H1 (cell line): ENCODE measurements around the gene EML4. TPM values are rescaled to one million over a fixed set of nuclear protein-coding genes. Genes with fewer than 3 reads are reported as not detected.

Experiments
- CTCF ChIA-PET: fragments of 300-600 bp; sonication (Branson Sonifier 250); formaldehyde crosslinking; loops from one replicate; lab custom pipeline; 2021; ENCODE audit not compliant: partially characterized antibody; lab: Charles Lee
- POLR2A ChIA-PET: fragments of 300-600 bp; sonication (Branson Sonifier 250); formaldehyde crosslinking; loops from one replicate; lab custom pipeline; 2021; ENCODE audit warnings: inconsistent platforms; ENCODE audit not compliant: partially characterized antibody; lab: Charles Lee
- DNase-seq, 2 experiments: peaks; one replicate each; pipeline versions ENCODE4 v3.0.0 to v3.0.0-alpha.2; 2010 to 2022; ENCODE audit warnings: low spot score in 2 of 2, low read depth in 1 of 2, mixed read lengths in 1 of 2
- FAIRE-seq: peaks from 2 replicates; lab custom pipeline; 2011; peaks lifted over from hg19 to GRCh38; lab: Jason Lieb, UNC
- H2AFZ ChIP-seq: 2 replicates; pipeline ENCODE4 v1.8.1; 2012; ENCODE audit warnings: low read length, inconsistent platforms
- H2AK5ac ChIP-seq: 2 replicates; pipeline ENCODE4 v1.6.1; 2013; ENCODE audit warnings: low read depth, low read length
- H2BK120ac ChIP-seq: replicated peaks from 2 replicates; pipeline ENCODE3; 2013; ENCODE audit warnings: low read depth, low read length, inconsistent platforms
- H2BK12ac ChIP-seq: 2 replicates; pipeline ENCODE4 v1.6.1; 2013; ENCODE audit warnings: low read depth, low read length
- H2BK15ac ChIP-seq: 2 replicates; pipeline ENCODE4 v1.6.1; 2013; ENCODE audit warnings: low read length
- H2BK20ac ChIP-seq: 2 replicates; pipeline ENCODE4 v1.6.1; 2013; ENCODE audit warnings: low read length
- H2BK5ac ChIP-seq: 2 replicates; pipeline ENCODE4 v1.6.1; 2013; ENCODE audit warnings: low read depth, low read length
- H3K14ac ChIP-seq: 2 replicates; pipeline ENCODE4 v1.6.1; 2013; ENCODE audit warnings: inconsistent platforms; ENCODE audit not compliant: insufficient read length
- H3K18ac ChIP-seq: 2 replicates; pipeline ENCODE4 v1.6.1; 2013; ENCODE audit warnings: low read length; ENCODE audit errors: extremely low read depth
- H3K23ac ChIP-seq: 2 replicates; pipeline ENCODE4 v1.6.1; 2013; ENCODE audit warnings: inconsistent platforms; ENCODE audit not compliant: insufficient read length
- H3K23me2 ChIP-seq: 2 replicates; pipeline ENCODE4 v1.6.1; 2013; ENCODE audit warnings: low read depth, low read length
- H3K27ac ChIP-seq: 2 replicates; pipeline ENCODE4 v1.6.1; 2011; ENCODE audit warnings: low read depth, low read length, inconsistent platforms
- H3K27me3 ChIP-seq, 4 experiments: replicated peaks in 1 of 4; 1 replicate in 1 of 4; 2 replicates in 3 of 4; pipeline versions ENCODE4 v1.6.1 to v1.8.1; 2011 to 2013; ENCODE audit warnings: low read length in 3 of 4, mild to moderate bottlenecking in 3 of 4, inconsistent platforms in 2 of 4, mixed read lengths in 2 of 4, moderate library complexity in 1 of 4; ENCODE audit not compliant: control insufficient read depth in 3 of 4, insufficient read depth in 3 of 4; ENCODE audit errors: extremely low read depth in 1 of 4
- H3K36me3 ChIP-seq, 4 experiments: 2 replicates each; pipeline versions ENCODE4 v1.6.1 to v1.8.1; 2011 to 2013; ENCODE audit warnings: mild to moderate bottlenecking in 4 of 4, low read length in 3 of 4, moderate library complexity in 2 of 4, control low read depth in 1 of 4, inconsistent platforms in 1 of 4; ENCODE audit not compliant: insufficient read depth in 4 of 4, control insufficient read depth in 2 of 4
- H3K4ac ChIP-seq: replicated peaks from 2 replicates; pipeline ENCODE3; 2013; ENCODE audit warnings: low read length, low read depth, mixed read lengths, inconsistent platforms; ENCODE audit not compliant: insufficient read length
- H3K4me1 ChIP-seq, 4 experiments: replicated peaks in 1 of 4; 1 replicate in 1 of 4; 2 replicates in 3 of 4; pipeline versions ENCODE4 v1.6.1 to v1.8.1; 2011 to 2013; ENCODE audit warnings: low read length in 3 of 4, inconsistent platforms in 2 of 4, mixed read lengths in 1 of 4; ENCODE audit not compliant: insufficient read depth in 4 of 4, control insufficient read depth in 3 of 4
- H3K4me2 ChIP-seq, 2 experiments: 2 replicates each; pipeline versions ENCODE4 v1.6.1 to v1.8.1; 2011 to 2013; ENCODE audit warnings: low read depth in 2 of 2, low read length in 2 of 2, control low read depth in 1 of 2, inconsistent platforms in 1 of 2, mild to moderate bottlenecking in 1 of 2; ENCODE audit not compliant: insufficient read depth in 1 of 2
- H3K4me3 ChIP-seq, 4 experiments: fragments of 200-600, 300-600 bp in 1 of 4; sonication (generic), shearing (Covaris generic), sonication (Bioruptor Twin) in 1 of 4; 2 replicates each; pipeline versions ENCODE4 v1.5.1 to v1.8.1; 2011 to 2016; ENCODE audit warnings: low read length in 4 of 4, low read depth in 3 of 4, control low read depth in 2 of 4, inconsistent platforms in 2 of 4, mild to moderate bottlenecking in 2 of 4, mixed read lengths in 1 of 4, moderate library complexity in 1 of 4; ENCODE audit not compliant: insufficient read depth in 2 of 4; ENCODE audit errors: extremely low read depth in 1 of 4
- H3K56ac ChIP-seq: replicated peaks from 2 replicates; pipeline ENCODE3; 2013; ENCODE audit warnings: low read depth, mild to moderate bottlenecking, mixed read lengths, low read length, inconsistent platforms; ENCODE audit not compliant: insufficient read length
- H3K79me1 ChIP-seq: 2 replicates; pipeline ENCODE4 v1.6.1; 2013; ENCODE audit warnings: low read depth, low read length, control low read depth
- H3K79me2 ChIP-seq, 2 experiments: 2 replicates each; pipeline versions ENCODE4 v1.6.1 to v1.8.1; 2012 to 2013; ENCODE audit warnings: low read length in 2 of 2, mild to moderate bottlenecking in 2 of 2, inconsistent platforms in 1 of 2; ENCODE audit not compliant: insufficient read depth in 2 of 2, control insufficient read depth in 1 of 2
- H3K9ac ChIP-seq, 4 experiments: replicated peaks in 1 of 4; 1 replicate in 1 of 4; 2 replicates in 3 of 4; pipeline versions ENCODE4 v1.6.1 to v1.8.1; 2011 to 2013; ENCODE audit warnings: low read depth in 3 of 4, low read length in 3 of 4, control low read depth in 2 of 4, mild to moderate bottlenecking in 2 of 4, moderate library complexity in 2 of 4, inconsistent platforms in 1 of 4; ENCODE audit errors: extremely low read depth in 1 of 4
- H3K9me3 ChIP-seq, 2 experiments: 2 replicates each; pipeline versions ENCODE4 v1.6.1 to v1.8.1; 2012 to 2013; ENCODE audit warnings: mild to moderate bottlenecking in 2 of 2, moderate library complexity in 2 of 2, control low read depth in 1 of 2, inconsistent platforms in 1 of 2, low read depth in 1 of 2, low read length in 1 of 2, mixed read lengths in 1 of 2; ENCODE audit not compliant: insufficient read depth in 2 of 2
- H4K20me1 ChIP-seq, 2 experiments: replicated peaks in 1 of 2; 2 replicates each; pipeline versions ENCODE3 to v1.8.1; 2011 to 2013; ENCODE audit warnings: inconsistent platforms in 2 of 2, low read length in 2 of 2, mild to moderate bottlenecking in 1 of 2; ENCODE audit not compliant: insufficient read depth in 2 of 2, control insufficient read depth in 1 of 2
- H4K5ac ChIP-seq: 2 replicates; pipeline ENCODE4 v1.6.1; 2013; ENCODE audit warnings: low read length, low read depth, mixed read lengths, inconsistent platforms; ENCODE audit not compliant: insufficient read length
- H4K8ac ChIP-seq: 2 replicates; pipeline ENCODE4 v1.8.0; 2013; ENCODE audit warnings: mild to moderate bottlenecking, moderate library complexity, low read length, inconsistent platforms; ENCODE audit not compliant: insufficient read depth; ENCODE audit errors: extremely low read depth
- H4K91ac ChIP-seq: replicated peaks from 2 replicates; pipeline ENCODE3; 2013; ENCODE audit warnings: low read length, mixed read lengths, inconsistent platforms; ENCODE audit not compliant: insufficient read length
- EZH2 ChIP-seq: fragments of 200-600 bp; sonication (generic); IDR thresholded peaks from 2 replicates; pipeline ENCODE4 v1.7.1; 2012; ENCODE audit warnings: low read depth, mild to moderate bottlenecking, moderate library complexity, low read length, inconsistent platforms; ENCODE audit not compliant: severe bottlenecking
- FOSL1 ChIP-seq: IDR thresholded peaks from 2 replicates; pipeline ENCODE4 v1.6.1; 2011; ENCODE audit warnings: mild to moderate bottlenecking, low read depth, low read length, moderate library complexity; ENCODE audit not compliant: insufficient read depth
- JUND ChIP-seq: IDR thresholded peaks from 2 replicates; pipeline ENCODE4 v1.6.1; 2011; ENCODE audit warnings: mild to moderate bottlenecking, improper control_type of control experiment, low read length
- NRF1 ChIP-seq: IDR thresholded peaks from 2 replicates; pipeline ENCODE4 v1.6.1; 2011; ENCODE audit warnings: mild to moderate bottlenecking, low read depth, low read length, improper control_type of control experiment
- RAD21 ChIP-seq, 2 experiments: IDR thresholded peaks in 1 of 2; conservative IDR thresholded peaks in 1 of 2; 2 replicates each; pipeline ENCODE4 v1.6.1; 2011; ENCODE audit warnings: low read depth in 2 of 2, low read length in 2 of 2, improper control_type of control experiment in 1 of 2, inconsistent platforms in 1 of 2, mild to moderate bottlenecking in 1 of 2, moderate library complexity in 1 of 2
- SIRT6 ChIP-seq: IDR thresholded peaks from one replicate; pipeline ENCODE4 v1.7.1; 2012; ENCODE audit warnings: low read length, inconsistent platforms
- WGBS, 2 experiments: shearing (Covaris generic) in 1 of 2; methylation state at CpG; one replicate each; pipeline versions ENCODE4 v1.1.6 to v1.1.7; 2013 to 2015; ENCODE audit warnings: low lambda C conversion rate in 2 of 2, mixed read lengths in 2 of 2, inconsistent platforms in 1 of 2, low coverage in 1 of 2, missing lambda C conversion rate in 1 of 2; ENCODE audit not compliant: insufficient replicate concordance in 2 of 2, insufficient coverage in 1 of 2, insufficient read length in 1 of 2; ENCODE audit errors: extremely low coverage in 1 of 2, missing lambda C conversion rate in 1 of 2; 5-methylcytosine and 5-hydroxymethylcytosine counted together
- polyA plus RNA-seq, 7 experiments: library from polyadenylated mRNA; depleted of rRNA in 3 of 7; stranded (reverse) in 5 of 7; unstranded in 2 of 7; fragments of >200 nt in 5 of 7; fragments of 200-250 nt in 2 of 7; gene quantifications; 1 replicate in 5 of 7; 2 replicates in 1 of 7; 4 replicates in 1 of 7; pipeline versions ENCODE4 v1.2.1 to v1.2.3, GENCODE V29; 2011 to 2013; ENCODE audit warnings: missing spikeins in 2 of 7, mixed read lengths in 2 of 7
- total RNA-seq: library from RNA; stranded (reverse); fragmentation: NEBNext Ultra II Directional; extraction: Animal tissue kit (Norgen Biotek cat#: 25700); gene quantifications from 2 replicates; pipeline ENCODE4 v1.2.1, GENCODE V29; 2021

Gene EML4
- total and polyA plus RNA-seq, 2 of the 8 experiments (the other 6 are each of a cell fraction or from before 2014, with no cell fraction given), result 50.1 to 104 TPM

GRCh38 chr2:42367835-42368234 is 198.7 kb downstream of the EML4 start:
- no peak overlapping the region for H2AFZ ChIP-seq
- H3K79me1 ChIP-seq, result no peaks in the 10 kb centered on the region
- no peaks in the 10 kb centered on the region for H3K9me3 ChIP-seq
- WGBS, 2 experiments, result 87% methylated on average over 3 of the region's 3 CpGs; no CpG with 5 or more reads in 1 of the 2 experiments
- H3K27ac ChIP-seq, result no peak overlapping the region
- H4K91ac ChIP-seq, result no peak overlapping the region
- no peak overlapping the region for H3K18ac ChIP-seq
- no peak overlapping the region for H3K4ac ChIP-seq
- POLR2A ChIA-PET, result no interaction called here
- H3K9ac ChIP-seq, result no peak overlapping the region
- CTCF ChIA-PET, result interaction anchor here (0.6 to 2.6 kb wide), 3 partner anchors 9 to 40 kb away, joined by 3 to 12 read pairs (median 5); no protein-coding TSS in a partner anchor
- H3K14ac ChIP-seq, result no peak overlapping the region
- H3K4me2 ChIP-seq, result no peak overlapping the region
- H2AK5ac ChIP-seq, result no peak overlapping the region
- no peaks in the 10 kb centered on the region for H3K4me1 ChIP-seq
- no peak overlapping the region for H2BK120ac ChIP-seq
- no peak overlapping the region for H3K23ac ChIP-seq
- H3K56ac ChIP-seq, result no peak overlapping the region
- FAIRE-seq (no peak), DNase-seq (no peak)
- no peak overlapping the region for H2BK12ac ChIP-seq
- H2BK20ac ChIP-seq, result no peak overlapping the region
- H3K4me3 ChIP-seq, result no peak overlapping the region
- no peak overlapping the region for H2BK5ac ChIP-seq
- no peaks in the 10 kb centered on the region for H4K20me1 ChIP-seq
- no peaks in the 10 kb centered on the region for H3K79me2 ChIP-seq
- no peak overlapping the region for H4K8ac ChIP-seq
- no peak for TF ChIP-seq FOSL1
- TF ChIP-seq JUND, result no peak
- no peak for TF ChIP-seq RAD21 (IDR thresholded peaks at IDR 0.05 in 1 of 2, conservative IDR thresholded peaks at IDR 0.05 in 1 of 2; ENCODE audit: low read depth in 2 of 2, low read length in 2 of 2)
- TF ChIP-seq SIRT6, result no peak
- no peak for TF ChIP-seq NRF1
- TF ChIP-seq EZH2, result no peak
- no peaks in the 10 kb centered on the region for H3K27me3 ChIP-seq
- H4K5ac ChIP-seq, result no peak overlapping the region
- H3K23me2 ChIP-seq, result no peaks in the 10 kb centered on the region
- H3K36me3 ChIP-seq, result no peaks in the 10 kb centered on the region
- H2BK15ac ChIP-seq, result no peak overlapping the region
